Heart right ventricle (tissue), 16 donors: ENCODE measurements around the gene UBE2D3. TPM values are rescaled to one million over a fixed set of nuclear protein-coding genes. Genes with fewer than 3 reads are reported as not detected.

Source experiments
- ATAC-seq, 8 donors: fragments of 200-7000 bp; cut with Tn5 transposase; one replicate each; pipeline ENCODE4 v1.9.1; 2020; ENCODE audit warnings: mild to moderate bottlenecking in 8 of 8, moderate library complexity in 8 of 8, moderate number of reproducible peaks in 1 of 8
- DNase-seq, 2 donors: peaks; one replicate each; pipeline ENCODE4 v3.0.0-alpha.2; 2020
- H3K27ac ChIP-seq, 10 donors: fragments of 200-600 bp; sonication (generic) in 2 of 10; one replicate each; pipeline versions ENCODE4 v1.5.0 to v1.8.0; 2020 to 2022; ENCODE audit warnings: mild to moderate bottlenecking in 3 of 10
- H3K27me3 ChIP-seq, 7 donors: fragments of 200-600 bp; one replicate each; pipeline ENCODE4 v1.8.0; 2021 to 2022; ENCODE audit warnings: mild to moderate bottlenecking in 2 of 7
- H3K36me3 ChIP-seq, 9 donors: fragments of 200-600 bp; sonication (generic) in 1 of 9; one replicate each; pipeline versions ENCODE4 v1.5.0 to v1.8.0; 2020 to 2022; ENCODE audit warnings: mild to moderate bottlenecking in 2 of 9
- H3K4me1 ChIP-seq, 9 donors: fragments of 200-600 bp; sonication (generic) in 1 of 9; one replicate each; pipeline versions ENCODE4 v1.5.0 to v1.8.0; 2020 to 2022; ENCODE audit warnings: mild to moderate bottlenecking in 4 of 9
- H3K4me3 ChIP-seq, 10 donors: fragments of 200-600 bp; sonication (generic) in 2 of 10; one replicate each; pipeline versions ENCODE4 v1.5.0 to v1.8.0; 2020 to 2022; ENCODE audit warnings: mild to moderate bottlenecking in 7 of 10, moderate library complexity in 2 of 10
- H3K9me3 ChIP-seq, 11 donors: fragments of 200-600 bp in 10 of 11; sonication (generic) in 2 of 11; one replicate each; pipeline versions ENCODE4 v1.5.0 to v1.8.0; 2013 to 2022; ENCODE audit warnings: mild to moderate bottlenecking in 2 of 11, control low read depth in 1 of 11, moderate library complexity in 1 of 11
- CTCF ChIP-seq, 9 donors: fragments of 200-600 bp; sonication (generic) in 2 of 9; IDR thresholded peaks; one replicate each; pipeline versions ENCODE4 v1.5.0 to v1.8.0; 2021 to 2022; ENCODE audit warnings: antibody characterized with exemption in 9 of 9, mild to moderate bottlenecking in 5 of 9, moderate library complexity in 1 of 9
- WGBS, 2 donors: extraction: QIAGEN DNeasy Blood & Tissue Kit; methylation state at CpG; one replicate each; pipeline ENCODE4 v1.1.7; 2013; ENCODE audit warnings: inconsistent platforms in 1 of 2; 5-methylcytosine and 5-hydroxymethylcytosine counted together
- intact Hi-C, 10 donors: fragments of 100-400 bp; cut with DNase I; formaldehyde crosslinking; loops; one replicate each; pipeline versions ENCODE4 v1.11.1 to v1.14.2; 2022
- polyA plus RNA-seq, 2 donors: library from polyadenylated mRNA; stranded (reverse); fragments of 200-250 nt; gene quantifications; one replicate each; pipeline ENCODE4 v1.2.3, GENCODE V29; 2013
- total RNA-seq, 10 donors: library from RNA; stranded (reverse); fragmentation: NEBNext Ultra II Directional in 3 of 10; extraction: Animal tissue kit (Norgen Biotek cat#: 25700) in 3 of 10; gene quantifications; one replicate each; pipeline versions ENCODE4 v1.2.1 to v1.2.4, GENCODE V29; 2021 to 2023
- donor health status: Arrhythmogenic right ventricular cardiomyopathy.
- donor health status: ischemic (EF 13 %, LVEDD 7.1; RV severe dilation, severe dysfunction).
- donor health status: healthy with polysubstance abuse.
- donor health status: DM: no; HTN: yes; CAD: no.
- donor health status: DM: no; HTN: no; CAD: no.
- donor health status: ischemic (EF 25% LVEDD 6.9; RV normal size, moderate dysfunction).
- donor health status: ischemic (EF 25% LVEDD 5.7; RV mildly dilated, moderate dysfunction).
- donor health status: healthy.
- donor health status: DM: yes; HTN: yes; CAD: no.
- donor health status: Ischemic cardiomyopathy.
- donor health status: ischemic (EF 35%, LVEDD 5.7; RV mildly dilated, moderate dysfunction).
- donor health status: nonischemic (EF 11% LVEDD 7.7; RV severe dilation, severe dysfunction).
- donor health status: DM: yes; HTN: yes; CAD: no.
- donor health status: PGD.
- donor health status: ischemic (EF 29% LVEDD 5.4; RV normal size, mild dysfunction).
- donor health status: nonischemic (EF 23%, LVEDD 6.1; RV moderate dilation, normal function).

UBE2D3 gene
- total and polyA plus RNA-seq, 12 donors: 99.3 to 297 (median 247) TPM

- WGBS, 2 donors: 0 to 1% methylated on average over 38 of the region's 38 CpGs
- peak overlapping the region; percentile 71 to 94 (median 88) for H3K4me3 ChIP-seq
- H3K36me3 ChIP-seq: peaks cover 0 to 30% (median 0%) of the 10 kb centered on the region in 9 donors
- no peak for ATAC-seq
- no peak for TF ChIP-seq CTCF (IDR thresholded peaks at IDR 0.05)
- H3K4me1 ChIP-seq: peaks cover 2 to 54% (median 48%) of the 10 kb centered on the region in 9 donors
- H3K27me3 ChIP-seq: no peaks in the 10 kb centered on the region
- no peaks in the 10 kb centered on the region for H3K9me3 ChIP-seq
- intact Hi-C loops: loop anchor here in 7 of 10 donors (2.0 to 10.0 kb wide), 9 partner anchors 41 to 324 kb away; partner anchors contain the start of genes CISD2 (in 5 of the 7), MANBA (in 3 of the 7), NFKB1 (in 2 of the 7) and SLC9B1 (in 2 of the 7)
- no peak for DNase-seq
- peak overlapping the region; percentile 97 to 100 (median 100) for H3K27ac ChIP-seq
Measured at GRCh38 chr4:102826105-102826889, 1.1 kb downstream of the UBE2D3 start.

- intact Hi-C loops: loop anchor here in 7 of 10 donors (2.0 to 10.0 kb wide), 9 partner anchors 42 to 323 kb away; partner anchors contain the start of genes CISD2 (in 5 of the 7), MANBA (in 3 of the 7), NFKB1 (in 2 of the 7) and SLC9B1 (in 2 of the 7)
- Histone ChIP-seq H3K36me3 (peaks cover 0 to 30% (median 0%) of the 10 kb centered on the region in 9 donors), H3K9me3 (no peaks in the 10 kb centered on the region), H3K27ac (peak overlapping the region; percentile 97 to 100 (median 100)), H3K4me1 (peaks cover 2 to 60% (median 56%) of the 10 kb centered on the region in 9 donors), H3K27me3 (no peaks in the 10 kb centered on the region), H3K4me3 (peak overlapping the region; percentile 71 to 94 (median 88))
- DNase-seq (peak in 1 of 2 donors; percentile 47), ATAC-seq (no peak)
- WGBS, 2 donors: 0 to 1% methylated on average over 23 of the region's 23 CpGs
- TF ChIP-seq CTCF (IDR thresholded peaks at IDR 0.05): no peak
Measured at GRCh38 chr4:102825261-102826091, 1.9 kb downstream of the UBE2D3 start.

GRCh38 chr4:102824398-102824797 lies 3.0 kb downstream of the UBE2D3 start:
- H3K36me3 ChIP-seq: peaks cover 0 to 31% (median 0%) of the 10 kb centered on the region in 9 donors
- ATAC-seq (no peak), DNase-seq (no peak)
- peak overlapping the region; percentile 18 to 91 (median 87) for H3K4me3 ChIP-seq
- no peak for TF ChIP-seq CTCF (IDR thresholded peaks at IDR 0.05)
- H3K4me1 ChIP-seq: peaks cover 2 to 67% (median 64%) of the 10 kb centered on the region in 9 donors
- H3K27me3 ChIP-seq: no peaks in the 10 kb centered on the region
- H3K27ac ChIP-seq: peak overlapping the region in 7 of 10 donors; percentile 97 to 100 (median 100)
- no peaks in the 10 kb centered on the region for H3K9me3 ChIP-seq
- intact Hi-C loops: loop anchor here in 2 of 10 donors (10.0 kb wide), 2 partner anchors 60 to 190 kb away; partner anchors contain the start of genes MANBA (in 1 of the 2) and SLC9B1 (in 1 of the 2)
- WGBS, 2 donors: 7 to 11% methylated on average over 2 of the region's 2 CpGs
